ENCODE data around the gene C10orf90.

Gene C10orf90

DNA sequence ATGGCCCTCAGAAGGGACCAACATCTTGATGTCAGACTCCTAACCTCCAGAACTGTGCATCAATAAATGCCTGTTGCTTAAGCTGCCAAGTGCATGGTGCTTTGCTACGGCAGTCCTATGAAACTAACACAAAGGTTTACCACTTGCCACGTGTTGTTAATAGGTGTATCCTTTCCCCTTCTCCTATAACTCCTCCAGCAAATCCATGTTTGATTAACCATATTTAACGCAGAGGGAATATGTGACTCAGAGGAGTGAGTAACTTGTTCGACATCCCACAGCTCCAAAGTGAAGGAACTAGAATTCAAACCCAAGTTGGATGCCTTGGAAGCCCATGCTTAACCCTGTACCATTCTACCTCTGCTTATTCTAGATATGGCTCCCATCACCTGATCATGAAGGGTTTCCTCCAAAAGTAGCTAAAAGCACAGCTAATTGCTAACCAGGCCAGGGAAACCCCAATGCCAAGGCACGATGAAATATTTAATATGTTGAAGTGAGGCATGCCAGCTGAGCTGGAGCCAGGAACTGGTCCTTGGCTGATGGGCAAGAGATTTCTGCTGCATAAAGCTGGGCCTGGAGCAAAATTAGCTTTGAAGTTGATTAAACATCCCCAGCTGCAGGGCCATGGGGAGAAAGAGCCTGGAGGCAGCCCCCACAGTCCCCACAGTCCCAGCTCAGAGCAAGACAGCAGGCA, 131.9 kb downstream of the C10orf90 start:
- DNase-seq (ENCODE audit: low read depth in 2 of 2) = no peak

DNA sequence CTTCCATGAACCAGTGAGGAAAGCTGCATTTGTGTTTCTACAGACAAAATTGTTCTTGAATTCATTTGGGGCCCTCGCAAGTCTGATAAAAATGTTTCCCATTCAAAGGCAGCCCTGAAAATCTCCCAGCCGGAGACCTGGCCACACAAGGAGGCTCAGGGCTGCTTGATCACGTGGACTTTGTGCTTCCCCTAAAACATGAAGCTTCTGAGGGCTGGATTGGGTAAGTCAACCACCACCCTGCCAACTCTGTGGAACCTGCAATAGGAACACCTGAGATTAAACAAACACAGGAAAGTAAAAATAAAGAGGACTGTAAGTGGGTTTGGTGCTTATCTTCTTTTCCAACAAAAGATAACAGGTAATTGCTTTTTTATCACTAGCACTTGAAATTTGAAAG, 133.8 kb downstream of the C10orf90 start:
- no peak for DNase-seq (ENCODE audit: low read depth in 2 of 2)

DNA sequence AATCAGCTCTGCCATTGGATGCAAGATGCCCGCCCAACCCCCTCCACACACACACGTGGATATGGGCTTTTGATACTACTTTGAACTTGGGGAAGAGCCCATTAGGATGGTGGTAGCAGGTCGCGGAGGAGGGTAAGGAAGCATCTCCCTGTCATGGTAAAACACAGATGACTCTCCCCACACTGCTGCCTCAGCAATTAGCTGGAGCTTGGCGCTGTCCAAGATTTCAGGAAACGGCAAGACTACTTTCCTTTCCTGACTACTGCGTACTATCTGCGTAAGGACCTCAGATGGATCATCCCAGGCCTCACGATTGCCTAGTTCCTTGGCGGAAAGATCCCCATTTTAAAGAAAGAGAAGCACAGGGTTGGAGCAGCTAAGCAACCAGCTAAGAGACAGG, 134.3 kb downstream of the C10orf90 start:
- no peak for DNase-seq (ENCODE audit: low read depth in 2 of 2)

DNA sequence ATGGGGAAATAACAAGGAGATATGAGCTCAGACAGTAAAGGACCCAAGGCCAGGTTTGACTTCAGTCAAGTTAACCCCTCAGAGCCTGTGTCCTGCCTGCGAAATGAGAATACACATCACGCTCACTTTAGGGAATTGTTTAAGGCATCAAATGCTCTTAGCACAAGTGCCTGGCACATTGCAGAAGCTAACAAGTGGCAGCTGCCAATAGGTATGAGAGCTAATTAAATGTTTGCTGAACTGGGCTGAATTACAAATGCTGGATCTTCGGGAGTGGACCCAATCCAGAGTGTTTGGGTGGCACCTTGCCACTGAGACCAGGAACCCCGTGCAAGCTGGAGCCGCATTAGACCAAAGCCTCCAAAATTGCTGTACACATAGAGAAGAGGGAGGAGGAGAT, 136.8 kb downstream of the C10orf90 start:
- DNase-seq (ENCODE audit: low read depth in 2 of 2) = no peak

DNA sequence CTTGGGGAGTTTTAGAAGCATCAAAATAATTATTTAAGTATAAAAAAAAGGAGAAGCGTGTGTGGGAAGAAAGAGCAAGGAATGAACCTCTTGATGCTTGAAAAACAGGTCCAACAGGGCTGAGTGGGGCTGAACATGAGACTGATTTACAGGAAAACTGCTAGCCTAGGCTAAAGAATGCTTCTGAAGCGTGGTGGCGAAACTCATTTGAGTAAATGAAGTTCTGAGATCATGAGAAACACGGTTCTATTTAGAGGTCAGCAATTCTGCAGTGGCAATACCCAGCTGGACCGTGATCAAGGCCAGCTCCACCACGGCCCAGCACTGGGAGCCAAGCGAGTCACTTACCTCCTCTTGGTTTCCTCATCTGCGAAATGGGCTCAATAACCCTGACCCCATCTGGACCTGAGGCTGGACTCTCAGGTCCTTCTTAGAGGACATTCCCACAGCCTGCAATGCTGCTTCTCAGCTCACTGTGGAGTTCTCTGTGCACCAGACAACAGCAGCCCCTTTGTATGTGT, 142.1 kb downstream of the C10orf90 start:
- DNase-seq (ENCODE audit: low read depth in 2 of 2) = no peak

DNA sequence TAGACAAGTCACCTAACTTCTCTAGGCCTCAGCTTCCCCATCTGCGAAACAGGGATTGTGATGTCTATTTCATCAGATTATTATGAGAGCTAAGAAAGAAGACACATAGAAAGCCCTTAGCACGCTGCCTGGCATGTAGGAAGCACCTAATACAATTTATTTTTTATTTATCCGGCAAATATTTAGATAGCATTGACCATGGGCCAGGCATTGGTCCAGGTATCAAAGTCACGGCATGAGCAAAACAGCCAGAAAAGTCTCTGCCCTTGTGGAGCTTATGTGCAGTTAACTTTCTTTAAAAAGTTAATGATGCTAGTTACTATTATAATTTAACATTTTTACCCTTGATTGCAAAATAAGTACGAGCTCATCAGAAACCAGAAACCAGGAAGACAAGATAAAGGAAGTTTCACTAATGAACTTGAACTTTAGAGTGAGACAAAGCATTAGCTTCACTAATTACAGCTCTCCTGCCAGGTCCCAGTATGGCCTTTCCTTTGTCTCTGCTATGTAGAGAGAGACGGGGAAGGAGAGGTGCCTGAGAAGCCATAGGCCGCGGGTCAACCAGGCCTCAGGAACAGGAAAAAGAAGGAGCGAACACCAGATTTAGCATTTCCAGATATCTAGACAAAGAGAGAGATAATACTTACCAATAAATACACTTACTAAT, 142.7 kb downstream of the C10orf90 start:
- no peak for DNase-seq (ENCODE audit: low read depth in 2 of 2)

DNA sequence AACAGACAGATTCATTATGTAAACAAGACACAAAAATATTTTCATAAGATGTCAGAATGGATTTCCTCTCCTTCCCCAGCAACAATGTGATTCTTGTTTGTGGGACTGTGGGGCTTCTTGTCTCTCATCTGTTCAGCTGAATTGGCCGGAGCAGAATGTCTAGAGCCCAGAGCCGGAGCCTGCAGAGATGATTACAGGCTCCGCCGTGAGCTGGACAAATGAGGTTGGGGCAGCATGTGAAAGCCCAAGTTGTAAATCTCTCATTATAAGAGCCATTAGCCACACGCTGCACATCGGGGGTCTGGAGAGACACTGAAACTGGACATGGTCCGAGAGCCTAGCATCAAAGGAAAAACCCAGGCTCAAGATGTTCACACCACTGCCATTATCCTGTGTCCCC, 145.2 kb downstream of the C10orf90 start:
- no peak for DNase-seq (ENCODE audit: low read depth in 2 of 2)

DNA sequence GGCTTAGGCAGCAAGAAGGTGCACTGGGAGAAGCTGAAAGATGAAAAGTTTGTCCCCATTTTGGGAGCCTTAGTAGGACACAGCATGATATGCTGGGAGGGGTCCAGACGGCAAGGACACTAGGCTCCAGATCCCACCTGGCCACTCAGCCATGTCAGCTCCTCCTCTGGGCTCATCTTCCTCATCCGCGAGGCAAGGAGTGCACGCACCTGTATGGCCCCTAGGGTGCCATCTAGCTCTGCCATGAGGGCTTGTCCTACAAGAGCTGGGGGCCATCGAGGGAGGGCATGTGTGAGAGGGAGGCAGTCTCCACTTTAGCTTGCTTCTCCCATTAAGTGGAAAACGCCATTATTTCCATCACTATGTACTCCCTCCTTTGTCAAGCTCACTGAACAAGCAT, 146.0 kb downstream of the C10orf90 start:
- DNase-seq (ENCODE audit: low read depth in 2 of 2) = no peak

DNA sequence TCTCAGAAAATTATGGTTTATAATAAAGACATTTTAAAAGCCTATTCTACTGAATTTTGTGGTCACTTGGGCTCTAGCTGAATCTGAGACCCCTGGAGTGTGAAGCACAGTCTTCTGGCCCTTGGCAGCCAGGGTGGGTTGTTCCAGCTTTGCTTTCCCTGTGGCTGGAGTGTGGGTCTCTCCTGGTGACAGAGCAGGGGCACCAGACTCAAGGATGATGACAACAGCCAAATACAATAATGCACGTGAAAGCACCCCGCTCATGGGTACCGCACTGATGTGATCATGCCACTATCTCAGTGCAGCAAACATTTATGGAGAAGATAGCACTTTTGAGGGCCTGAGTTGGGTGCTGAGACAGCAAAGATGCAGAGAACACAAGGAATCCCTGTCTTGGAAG, 147.4 kb downstream of the C10orf90 start:
- no peak for DNase-seq (ENCODE audit: low read depth in 2 of 2)

DNA sequence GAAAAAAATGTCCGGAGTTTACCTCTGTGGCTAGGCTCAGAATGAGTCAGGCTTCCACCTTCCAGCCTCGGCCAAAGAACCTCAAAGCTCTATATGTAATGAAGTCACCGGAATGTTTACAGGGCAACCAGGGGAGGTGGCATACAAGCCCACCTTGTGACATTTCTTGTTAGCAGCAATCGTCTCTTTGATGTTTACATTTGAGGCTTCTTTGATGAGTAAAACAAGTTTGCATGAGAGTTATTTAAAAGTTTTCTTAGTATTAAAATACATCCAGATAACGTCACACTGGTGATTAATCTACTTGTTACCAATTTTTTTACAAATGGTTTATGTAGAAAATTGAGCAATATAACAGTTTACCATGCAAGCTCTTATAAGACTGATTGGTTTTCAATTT, 149.1 kb downstream of the C10orf90 start:
- DNase-seq (ENCODE audit: low read depth in 2 of 2) = no peak

DNA sequence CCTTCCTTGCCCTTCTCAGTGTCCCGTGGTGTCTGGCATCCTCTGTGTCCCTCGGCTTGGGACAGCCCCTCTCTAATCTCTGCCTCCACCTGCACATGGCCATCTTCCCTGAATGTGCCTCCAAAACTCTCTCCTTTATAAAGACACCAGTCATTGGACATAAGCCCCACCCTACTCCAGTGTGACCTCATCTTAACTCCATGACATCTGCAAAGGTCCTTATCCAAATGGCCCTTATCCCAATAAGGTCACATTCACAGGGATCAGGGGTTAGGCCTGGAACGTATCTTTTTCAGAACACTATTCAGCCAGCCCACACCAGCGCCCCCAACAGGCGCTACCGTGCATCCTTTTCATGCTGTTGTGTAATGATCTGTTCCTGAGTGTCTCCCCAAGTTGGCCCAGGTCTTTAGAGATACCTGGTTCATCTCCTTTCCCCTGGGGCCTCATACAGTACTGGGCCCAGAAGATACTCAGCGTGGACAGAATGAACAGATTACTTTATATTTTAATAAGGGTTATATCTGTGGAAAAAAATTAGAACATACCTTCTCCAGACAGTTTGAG, 149.7 kb downstream of the C10orf90 start:
- DNase-seq (ENCODE audit: low read depth in 2 of 2) = no peak

DNA sequence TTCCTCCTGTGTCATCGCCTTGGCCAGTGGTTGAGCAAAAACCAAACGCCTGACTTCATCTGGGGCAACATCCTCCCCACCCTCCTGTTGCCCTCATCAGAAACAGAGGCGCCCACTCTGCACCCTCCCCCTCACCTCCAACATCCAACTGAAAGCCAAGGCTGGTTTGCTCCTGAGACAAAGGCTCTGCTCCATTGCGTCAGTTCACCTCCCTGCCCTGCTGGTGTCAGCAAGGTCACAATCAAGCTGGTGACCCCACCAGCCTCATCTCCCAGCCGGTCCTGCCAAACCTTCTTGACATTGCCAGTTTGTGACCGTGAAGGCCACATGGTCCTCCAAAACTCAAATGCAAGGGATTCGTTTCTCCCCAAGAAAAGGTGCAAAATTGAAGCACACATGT, 150.5 kb downstream of the C10orf90 start:
- DNase-seq (ENCODE audit: low read depth in 2 of 2) = no peak

DNA sequence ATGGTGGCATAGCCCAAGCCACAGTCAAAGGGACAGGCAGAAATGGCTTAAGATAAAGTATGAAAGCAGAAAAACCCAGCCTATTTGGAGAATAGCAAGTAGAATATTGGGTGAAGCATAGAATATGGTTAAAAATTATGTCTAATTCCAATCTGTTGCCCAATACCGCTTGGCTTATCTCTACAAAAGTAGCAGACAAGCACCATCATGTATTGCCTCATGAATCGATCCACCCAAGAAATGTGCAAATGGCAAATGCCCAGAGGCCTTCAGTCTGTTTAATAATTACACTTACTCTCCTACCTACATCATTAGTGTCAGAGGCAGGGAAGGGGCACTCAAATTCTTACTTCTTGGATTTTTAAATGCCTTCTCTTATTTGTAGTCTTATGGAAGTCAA, 151.3 kb downstream of the C10orf90 start:
- DNase-seq (ENCODE audit: low read depth in 2 of 2) = no peak

DNA sequence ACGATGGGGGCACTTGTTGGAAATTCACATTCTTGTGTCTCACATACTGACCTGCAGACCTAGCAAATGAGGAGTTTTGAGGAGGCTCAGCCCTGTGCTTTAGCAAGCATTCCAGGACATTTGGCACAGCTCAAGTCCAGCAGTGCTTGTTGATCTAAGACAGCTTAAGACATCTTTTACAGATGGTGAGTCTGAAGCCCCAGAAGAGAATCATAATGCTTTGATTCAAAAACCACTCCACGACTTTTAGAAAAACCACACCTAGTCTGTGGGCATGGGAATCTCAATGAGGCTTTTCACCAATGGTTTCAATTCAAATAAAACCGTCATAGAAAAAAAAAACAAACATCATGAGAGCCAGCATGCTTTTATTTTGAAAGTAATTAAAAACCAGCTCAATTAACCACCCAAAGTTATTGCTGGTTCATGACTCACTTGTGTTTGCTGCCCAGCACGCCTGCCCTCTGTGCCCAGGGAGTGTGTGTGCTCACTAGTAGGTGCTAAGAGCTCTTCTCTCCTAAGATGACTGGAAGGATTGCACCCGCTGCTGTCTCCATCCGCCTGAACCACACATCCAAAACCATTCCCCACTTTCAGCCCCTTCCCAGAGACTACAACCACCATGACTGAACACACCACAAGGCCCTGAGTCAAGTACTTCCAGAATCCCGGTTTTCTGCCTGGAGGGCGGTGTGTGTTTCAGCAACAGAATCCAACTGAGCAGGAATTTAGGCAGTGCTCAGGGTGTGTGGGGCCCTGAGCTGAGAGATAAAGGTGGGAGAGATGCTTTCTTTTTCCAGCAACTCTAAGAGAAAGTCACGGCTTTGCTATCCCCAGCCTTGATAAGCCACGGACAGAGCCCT, 152.0 kb downstream of the C10orf90 start:
- no peak for DNase-seq (ENCODE audit: low read depth in 2 of 2)

DNA sequence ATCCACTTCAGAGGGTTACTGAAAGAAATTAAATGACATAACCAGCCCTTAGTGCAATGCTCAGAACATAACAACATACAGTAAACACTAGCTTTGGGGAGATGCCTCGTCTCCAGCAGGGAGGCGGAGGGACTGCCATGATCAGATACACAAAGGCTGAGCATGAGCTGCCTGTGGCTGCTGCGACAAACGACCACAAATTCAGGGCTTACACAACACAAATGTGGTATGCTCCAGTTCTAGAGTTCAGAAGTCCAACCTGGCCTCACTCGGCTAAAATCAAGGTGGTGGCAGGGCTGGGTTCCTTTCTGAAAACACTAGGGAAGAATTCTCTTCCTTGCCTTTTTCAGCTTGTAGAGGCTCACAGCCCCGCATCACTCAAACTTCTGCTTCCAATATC, 154.0 kb downstream of the C10orf90 start:
- DNase-seq (ENCODE audit: low read depth in 2 of 2) = no peak

DNA sequence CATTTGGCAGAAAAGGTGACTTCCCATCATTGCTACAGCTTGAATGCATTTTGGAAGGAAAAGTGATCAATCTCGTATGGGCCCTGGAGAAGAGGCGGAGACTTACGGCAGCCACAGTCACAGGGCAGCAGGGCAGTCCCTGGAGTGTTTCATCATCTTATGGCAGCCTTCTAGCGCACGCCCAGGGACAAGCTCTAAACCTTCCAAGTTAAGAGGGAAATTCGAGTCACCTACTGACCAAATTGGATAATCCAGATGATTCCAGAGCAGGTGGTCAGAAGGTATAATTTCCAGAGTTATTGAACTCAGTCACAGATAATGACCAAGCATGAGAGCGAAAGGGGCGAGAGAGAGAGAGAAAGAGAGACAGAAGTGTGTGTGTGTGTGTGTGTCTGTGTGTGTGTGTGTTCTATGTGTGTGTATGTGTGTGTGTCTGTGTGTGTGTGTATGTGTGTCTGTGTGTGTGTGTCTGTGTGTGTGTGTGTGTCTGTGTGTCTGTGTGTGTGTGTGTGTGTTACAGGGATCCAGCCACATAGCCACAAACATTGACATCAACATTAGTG, 158.5 kb downstream of the C10orf90 start:
- no peak for DNase-seq (ENCODE audit: low read depth in 2 of 2)

DNA sequence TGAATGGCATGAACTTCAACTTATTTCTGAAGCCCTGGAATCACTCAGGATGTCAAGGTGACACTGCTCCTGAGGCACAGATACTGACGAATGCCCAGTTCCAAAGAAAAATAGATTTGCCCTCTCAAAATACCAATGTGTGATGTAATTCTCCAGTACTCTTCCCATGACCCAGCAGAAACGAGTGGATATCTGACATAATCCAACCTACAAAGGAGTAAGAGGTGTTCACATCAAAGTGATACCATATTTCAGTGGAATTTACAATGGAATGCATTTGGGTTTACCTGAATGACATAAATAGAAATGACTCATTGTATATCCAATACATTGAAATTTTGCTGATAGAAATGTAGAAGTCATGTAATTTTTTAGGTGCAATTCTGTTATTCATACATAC, 161.3 kb downstream of the C10orf90 start:
- DNase-seq (ENCODE audit: low read depth in 2 of 2) = no peak

DNA sequence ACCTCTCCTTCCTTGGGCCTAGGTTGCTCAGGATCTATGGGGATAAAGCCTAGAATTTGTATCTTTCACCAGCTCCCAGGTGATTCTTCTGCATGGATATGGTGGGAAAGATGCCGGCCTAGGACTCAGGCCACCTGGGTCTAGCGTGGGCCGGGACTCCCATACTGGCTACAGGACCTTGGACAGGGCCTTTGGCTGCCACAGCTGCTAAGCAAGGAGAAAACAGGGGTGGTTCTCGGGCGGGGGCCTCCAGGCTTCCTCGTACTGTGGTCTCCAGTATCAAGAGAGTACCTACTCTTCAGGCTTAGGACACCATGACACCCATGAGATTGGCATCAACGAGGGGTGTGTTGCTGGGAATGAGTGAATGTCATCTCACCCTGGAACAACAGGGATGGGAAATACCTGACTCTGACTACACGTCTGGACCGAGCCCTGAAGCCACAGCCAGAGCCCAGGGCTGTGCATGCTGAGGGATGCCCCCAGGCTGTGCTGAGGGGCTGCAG, 161.9 kb downstream of the C10orf90 start:
- no peak for DNase-seq (ENCODE audit: low read depth in 2 of 2)

DNA sequence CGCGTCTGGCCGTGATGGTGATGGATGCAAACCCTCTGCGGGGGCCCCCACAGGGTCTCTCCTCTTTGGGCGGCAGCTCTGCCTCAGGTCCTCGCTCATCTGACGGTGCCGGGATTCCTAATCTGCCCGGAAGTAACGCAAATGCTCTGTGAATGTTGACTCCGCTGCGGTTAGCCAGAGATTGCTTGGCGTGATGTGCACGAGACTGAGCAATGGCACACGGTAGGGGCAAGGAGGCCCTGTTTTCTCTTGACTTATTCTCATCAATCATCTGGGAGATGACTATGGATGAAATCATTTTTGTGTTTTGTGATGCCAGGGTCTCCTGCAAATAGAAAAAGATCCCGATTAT, 165.8 kb downstream of the C10orf90 start:
- DNase-seq (ENCODE audit: low read depth in 2 of 2) = no peak

DNA sequence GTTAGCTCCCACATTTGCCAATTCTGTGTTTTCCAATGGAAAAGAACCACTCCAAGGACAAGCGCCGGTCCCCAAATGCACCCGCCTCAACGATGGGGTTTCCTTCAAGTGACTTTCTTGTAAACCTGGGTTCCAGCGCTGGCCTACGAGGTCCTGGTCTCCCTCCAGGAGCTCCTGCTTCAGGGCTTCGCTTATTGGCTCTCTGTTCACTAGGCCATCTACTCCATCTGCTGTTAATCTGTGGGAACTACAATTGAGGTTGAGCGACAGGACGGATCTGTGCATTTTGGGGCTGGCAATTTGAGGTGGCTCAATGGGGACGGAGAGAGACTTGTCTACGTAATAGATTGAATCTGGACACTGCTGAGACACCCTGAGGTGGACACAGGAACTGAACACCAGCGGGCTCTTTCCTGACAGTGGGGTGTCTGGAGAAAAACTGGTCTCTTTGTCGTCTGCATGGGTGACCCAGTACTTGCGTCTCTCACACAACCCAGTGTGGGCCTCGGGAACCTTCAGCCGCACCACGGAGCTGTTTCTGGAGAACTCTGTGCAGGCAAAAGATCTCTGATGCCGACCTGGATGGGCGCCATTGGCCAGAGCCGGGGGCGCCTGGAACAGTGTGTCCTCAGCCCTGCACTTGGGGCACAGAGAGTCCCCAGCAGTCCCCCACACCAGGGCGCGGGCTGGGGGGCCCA, 166.3 kb downstream of the C10orf90 start:
- no peak for DNase-seq (ENCODE audit: low read depth in 2 of 2)

DNA sequence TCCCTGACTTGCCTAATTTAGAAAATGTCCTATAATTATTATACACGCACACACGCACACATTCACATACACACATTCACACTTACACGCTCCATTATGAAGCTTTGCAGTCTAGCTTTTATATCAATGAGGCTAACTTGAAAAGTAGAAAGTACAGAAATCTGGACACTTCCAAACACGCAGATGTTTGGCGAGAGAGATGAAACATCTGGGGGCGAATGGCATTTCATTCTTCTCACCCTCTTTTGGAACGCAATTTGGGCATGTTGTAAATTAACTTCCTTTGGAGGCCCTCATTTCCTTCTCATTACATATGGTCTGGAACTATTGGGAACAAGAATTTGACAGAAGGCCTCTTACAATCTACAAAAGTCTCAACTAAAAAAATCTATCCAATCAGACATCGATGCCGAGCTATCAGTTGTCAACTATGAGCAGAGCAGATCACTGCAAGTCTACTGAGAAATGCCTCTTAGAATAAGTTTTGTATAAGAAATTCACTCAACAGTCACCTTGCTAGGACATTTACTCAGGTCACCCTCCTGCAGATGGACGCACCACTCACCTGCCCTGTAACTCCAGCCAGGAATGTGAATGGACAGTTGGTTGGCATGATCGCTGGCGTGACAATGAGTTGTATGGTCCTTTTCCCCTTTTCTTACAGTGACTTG, 167.0 kb downstream of the C10orf90 start:
- no peak for DNase-seq (ENCODE audit: low read depth in 2 of 2)

Data from stimulated activated CD4-positive, alpha-beta T cell treated with anti-CD3 and anti-CD28 coated beads, Interleukin-1b, Interleukin-23, amount 100 ng/mL, for 1 hour (primary cell).